ENCODE data around the gene SCRN1. TPM values are rescaled to one million over a fixed set of nuclear protein-coding genes. Genes with fewer than 3 reads are reported as not detected.

The SCRN1 gene
- total RNA-seq, 1 experiment from 2014 or later, result 96.2 TPM

DNA sequence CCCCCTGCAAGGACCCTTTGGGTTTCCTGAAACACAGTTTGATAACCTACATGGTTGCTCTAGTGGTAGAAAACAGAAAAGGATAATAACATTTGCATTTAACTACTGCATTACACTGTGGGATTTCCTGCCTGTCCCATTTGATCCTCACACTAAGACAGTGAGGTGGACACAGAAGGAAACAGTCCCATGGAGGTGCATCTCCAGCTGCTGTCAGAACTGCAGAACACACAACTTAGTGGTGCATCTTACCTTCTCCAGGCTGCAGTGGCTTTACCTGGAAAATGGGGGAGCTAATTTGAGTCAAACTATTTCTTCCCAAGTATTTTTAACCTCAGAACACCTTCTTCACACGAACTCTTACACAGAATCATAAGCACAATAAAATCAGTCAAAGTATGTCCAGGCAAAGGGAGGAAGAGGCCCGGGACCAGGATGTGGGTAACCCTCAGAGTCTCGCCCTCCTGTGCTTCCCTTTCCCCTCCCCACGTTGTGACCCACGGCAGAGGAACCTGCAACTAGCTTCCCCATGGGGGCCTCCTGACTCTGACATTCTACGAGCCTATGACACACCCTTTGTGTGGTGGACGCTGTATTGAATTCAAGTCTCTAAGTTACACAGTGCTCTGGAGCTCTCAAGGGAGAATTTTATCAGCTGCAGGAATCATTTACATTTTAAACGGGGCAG is 33.7 kb downstream of the SCRN1 start:
- no peak overlapping the region for H3K4me3 Mint-ChIP-seq
- H3K27ac Mint-ChIP-seq, result peak overlapping the region; percentile 51
- no peaks in the 10 kb centered on the region for H3K27me3 Mint-ChIP-seq (ENCODE audit: low read depth)
- no peaks in the 10 kb centered on the region for H3K9me3 Mint-ChIP-seq
- no peak for ATAC-seq
- ChIA-PET CTCF (interaction anchor here (0.7 to 2.8 kb wide), 4 partner anchors 22 to 367 kb away, joined by 3 to 10 read pairs (median 6); no protein-coding TSS in a partner anchor), POLR2A (no interaction called here)
- H3K4me1 Mint-ChIP-seq, result peaks cover 36% of the 10 kb centered on the region
- TF ChIP-seq HMGA2 (CRISPR knock-in tag; IDR thresholded peaks at IDR 0.05), result no peak
- no peak for TF ChIP-seq AR (CRISPR knock-in tag; IDR thresholded peaks at IDR 0.05)
- no peak for TF ChIP-seq SMAD3 (CRISPR knock-in tag; IDR thresholded peaks at IDR 0.05; ENCODE audit: borderline replicate concordance)
- no peak for TF ChIP-seq ZNF671 (CRISPR knock-in tag; IDR thresholded peaks at IDR 0.05)
- TF ChIP-seq ZNF423 (CRISPR knock-in tag; IDR thresholded peaks at IDR 0.05), result no peak
- no peak for TF ChIP-seq IRF2 (CRISPR knock-in tag; IDR thresholded peaks at IDR 0.05; ENCODE audit: borderline replicate concordance, low read depth)
- TF ChIP-seq, protein P1, sequence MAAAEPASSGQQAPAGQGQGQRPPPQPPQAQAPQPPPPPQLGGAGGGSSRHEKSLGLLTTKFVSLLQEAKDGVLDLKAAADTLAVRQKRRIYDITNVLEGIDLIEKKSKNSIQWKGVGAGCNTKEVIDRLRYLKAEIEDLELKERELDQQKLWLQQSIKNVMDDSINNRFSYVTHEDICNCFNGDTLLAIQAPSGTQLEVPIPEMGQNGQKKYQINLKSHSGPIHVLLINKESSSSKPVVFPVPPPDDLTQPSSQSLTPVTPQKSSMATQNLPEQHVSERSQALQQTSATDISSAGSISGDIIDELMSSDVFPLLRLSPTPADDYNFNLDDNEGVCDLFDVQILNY (CRISPR knock-in tag; IDR thresholded peaks at IDR 0.05), result no peak
- no peak for TF ChIP-seq GRHL2 (CRISPR knock-in tag; IDR thresholded peaks at IDR 0.05; ENCODE audit: insufficient replicate concordance, severe bottlenecking)
- TF ChIP-seq ZNF317 (CRISPR knock-in tag; IDR thresholded peaks at IDR 0.05; ENCODE audit: borderline replicate concordance, low read depth), result no peak
- TF ChIP-seq MXD4 (CRISPR knock-in tag; IDR thresholded peaks at IDR 0.05; ENCODE audit: borderline replicate concordance), result no peak
- TF ChIP-seq, protein P2, sequence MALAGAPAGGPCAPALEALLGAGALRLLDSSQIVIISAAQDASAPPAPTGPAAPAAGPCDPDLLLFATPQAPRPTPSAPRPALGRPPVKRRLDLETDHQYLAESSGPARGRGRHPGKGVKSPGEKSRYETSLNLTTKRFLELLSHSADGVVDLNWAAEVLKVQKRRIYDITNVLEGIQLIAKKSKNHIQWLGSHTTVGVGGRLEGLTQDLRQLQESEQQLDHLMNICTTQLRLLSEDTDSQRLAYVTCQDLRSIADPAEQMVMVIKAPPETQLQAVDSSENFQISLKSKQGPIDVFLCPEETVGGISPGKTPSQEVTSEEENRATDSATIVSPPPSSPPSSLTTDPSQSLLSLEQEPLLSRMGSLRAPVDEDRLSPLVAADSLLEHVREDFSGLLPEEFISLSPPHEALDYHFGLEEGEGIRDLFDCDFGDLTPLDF (CRISPR knock-in tag; IDR thresholded peaks at IDR 0.05), result no peak
- no peak for TF ChIP-seq ATF1 (CRISPR knock-in tag; IDR thresholded peaks at IDR 0.05)
- no peak for TF ChIP-seq ZNF219 (CRISPR knock-in tag; IDR thresholded peaks at IDR 0.05; ENCODE audit: borderline replicate concordance)
- TF ChIP-seq, protein P3, sequence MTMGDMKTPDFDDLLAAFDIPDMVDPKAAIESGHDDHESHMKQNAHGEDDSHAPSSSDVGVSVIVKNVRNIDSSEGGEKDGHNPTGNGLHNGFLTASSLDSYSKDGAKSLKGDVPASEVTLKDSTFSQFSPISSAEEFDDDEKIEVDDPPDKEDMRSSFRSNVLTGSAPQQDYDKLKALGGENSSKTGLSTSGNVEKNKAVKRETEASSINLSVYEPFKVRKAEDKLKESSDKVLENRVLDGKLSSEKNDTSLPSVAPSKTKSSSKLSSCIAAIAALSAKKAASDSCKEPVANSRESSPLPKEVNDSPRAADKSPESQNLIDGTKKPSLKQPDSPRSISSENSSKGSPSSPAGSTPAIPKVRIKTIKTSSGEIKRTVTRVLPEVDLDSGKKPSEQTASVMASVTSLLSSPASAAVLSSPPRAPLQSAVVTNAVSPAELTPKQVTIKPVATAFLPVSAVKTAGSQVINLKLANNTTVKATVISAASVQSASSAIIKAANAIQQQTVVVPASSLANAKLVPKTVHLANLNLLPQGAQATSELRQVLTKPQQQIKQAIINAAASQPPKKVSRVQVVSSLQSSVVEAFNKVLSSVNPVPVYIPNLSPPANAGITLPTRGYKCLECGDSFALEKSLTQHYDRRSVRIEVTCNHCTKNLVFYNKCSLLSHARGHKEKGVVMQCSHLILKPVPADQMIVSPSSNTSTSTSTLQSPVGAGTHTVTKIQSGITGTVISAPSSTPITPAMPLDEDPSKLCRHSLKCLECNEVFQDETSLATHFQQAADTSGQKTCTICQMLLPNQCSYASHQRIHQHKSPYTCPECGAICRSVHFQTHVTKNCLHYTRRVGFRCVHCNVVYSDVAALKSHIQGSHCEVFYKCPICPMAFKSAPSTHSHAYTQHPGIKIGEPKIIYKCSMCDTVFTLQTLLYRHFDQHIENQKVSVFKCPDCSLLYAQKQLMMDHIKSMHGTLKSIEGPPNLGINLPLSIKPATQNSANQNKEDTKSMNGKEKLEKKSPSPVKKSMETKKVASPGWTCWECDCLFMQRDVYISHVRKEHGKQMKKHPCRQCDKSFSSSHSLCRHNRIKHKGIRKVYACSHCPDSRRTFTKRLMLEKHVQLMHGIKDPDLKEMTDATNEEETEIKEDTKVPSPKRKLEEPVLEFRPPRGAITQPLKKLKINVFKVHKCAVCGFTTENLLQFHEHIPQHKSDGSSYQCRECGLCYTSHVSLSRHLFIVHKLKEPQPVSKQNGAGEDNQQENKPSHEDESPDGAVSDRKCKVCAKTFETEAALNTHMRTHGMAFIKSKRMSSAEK (CRISPR knock-in tag; IDR thresholded peaks at IDR 0.05; ENCODE audit: borderline replicate concordance), result no peak
- no peak for TF ChIP-seq CBFB (CRISPR knock-in tag; IDR thresholded peaks at IDR 0.05; ENCODE audit: low read depth)
- no peak for TF ChIP-seq MAX (CRISPR knock-in tag; IDR thresholded peaks at IDR 0.05)
- TF ChIP-seq JUN (CRISPR knock-in tag; IDR thresholded peaks at IDR 0.05), result no peak
- TF ChIP-seq, protein P4, sequence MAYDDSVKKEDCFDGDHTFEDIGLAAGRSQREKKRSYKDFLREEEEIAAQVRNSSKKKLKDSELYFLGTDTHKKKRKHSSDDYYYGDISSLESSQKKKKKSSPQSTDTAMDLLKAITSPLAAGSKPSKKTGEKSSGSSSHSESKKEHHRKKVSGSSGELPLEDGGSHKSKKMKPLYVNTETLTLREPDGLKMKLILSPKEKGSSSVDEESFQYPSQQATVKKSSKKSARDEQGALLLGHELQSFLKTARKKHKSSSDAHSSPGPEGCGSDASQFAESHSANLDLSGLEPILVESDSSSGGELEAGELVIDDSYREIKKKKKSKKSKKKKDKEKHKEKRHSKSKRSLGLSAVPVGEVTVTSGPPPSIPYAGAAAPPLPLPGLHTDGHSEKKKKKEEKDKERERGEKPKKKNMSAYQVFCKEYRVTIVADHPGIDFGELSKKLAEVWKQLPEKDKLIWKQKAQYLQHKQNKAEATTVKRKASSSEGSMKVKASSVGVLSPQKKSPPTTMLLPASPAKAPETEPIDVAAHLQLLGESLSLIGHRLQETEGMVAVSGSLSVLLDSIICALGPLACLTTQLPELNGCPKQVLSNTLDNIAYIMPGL (CRISPR knock-in tag; IDR thresholded peaks at IDR 0.05), result no peak
- DNase-seq (ENCODE audit: low spot score), result no peak
- peaks cover 48% of the 10 kb centered on the region for H3K36me3 Mint-ChIP-seq
